A549 (cell line): ENCODE measurements around the gene TLE1. TPM values are rescaled to one million over a fixed set of nuclear protein-coding genes. Genes with fewer than 3 reads are reported as not detected.

ENCODE experiments used
- ATAC-seq, 2 experiments: fragments of 200-7000 bp in 1 of 2; fragments of >200 bp in 1 of 2; cut with Nextera tagmentation in 1 of 2; cut with Tn5 transposase in 1 of 2; 3 replicates each; pipeline versions ENCODE4 v1.8.0 to v1.9.1; 2018 to 2020; ENCODE audit warnings: mild to moderate bottlenecking in 1 of 2, moderate library complexity in 1 of 2
- CTCF ChIA-PET: fragments of 300-600 bp; sonication (Branson Sonifier 250); formaldehyde crosslinking; extraction: SDS; loops from one replicate; lab custom pipeline; 2021; ENCODE audit warnings: antibody characterized with exemption, inconsistent platforms; lab: Yijun Ruan, JAX
- POLR2A ChIA-PET: fragments of 350-600 bp; formaldehyde crosslinking; extraction: SDS; loops from one replicate; lab custom pipeline; 2021; ENCODE audit warnings: antibody characterized with exemption, inconsistent platforms; lab: Yijun Ruan, JAX
- DNase-seq, 2 experiments: peaks; one replicate each; pipeline versions ENCODE4 v3.0.0 to v3.0.0-alpha.2; 2011 to 2016; ENCODE audit warnings: low read depth in 1 of 2, low spot score in 1 of 2
- FAIRE-seq: peaks from 2 replicates; lab custom pipeline; 2011; peaks lifted over from hg19 to GRCh38; lab: Jason Lieb, UNC
- H3K27ac ChIP-seq, 2 experiments: fragments of >200 bp; sonication (Bioruptor Twin); formaldehyde crosslinking; 3 replicates each; pipeline ENCODE4 v1.5.1; 2016 to 2017
- H3K4me1 ChIP-seq: fragments of >200 bp; sonication (Bioruptor Twin); formaldehyde crosslinking; 3 replicates; pipeline ENCODE4 v1.6.1; 2016
- H3K4me2 ChIP-seq: fragments of >200 bp; sonication (Bioruptor Twin); formaldehyde crosslinking; 3 replicates; pipeline ENCODE4 v1.6.1; 2016
- H3K4me3 ChIP-seq: fragments of >200 bp; sonication (Bioruptor Twin); formaldehyde crosslinking; 3 replicates; pipeline ENCODE4 v1.5.1; 2016
- H3K9me3 ChIP-seq: fragments of >200 bp; sonication (Bioruptor Twin); formaldehyde crosslinking; 3 replicates; pipeline ENCODE4 v1.6.1; 2016
- BHLHE40 ChIP-seq: IDR thresholded peaks from 2 replicates; pipeline ENCODE4 v1.6.1; 2012; ENCODE audit warnings: low read depth, low read length, inconsistent platforms
- CEBPB ChIP-seq, 2 experiments: fragments of >200 bp in 1 of 2; sonication (Bioruptor Twin) in 1 of 2; formaldehyde crosslinking in 1 of 2; IDR thresholded peaks; 2 replicates each; pipeline ENCODE4 v1.6.1; 2012 to 2016
- CHD4 ChIP-seq: fragments of 200-600 bp; sonication (generic); IDR thresholded peaks from 2 replicates; pipeline ENCODE4 v1.6.1; 2016; ENCODE audit warnings: antibody characterized with exemption, mild to moderate bottlenecking, borderline replicate concordance
- CTCF ChIP-seq: fragments of >200 bp; sonication (Bioruptor Twin); formaldehyde crosslinking; IDR thresholded peaks from 3 replicates; pipeline ENCODE4 v1.5.1; 2016
- EHF ChIP-seq: fragments of 250-450 bp; sonication (Bioruptor Pico); IDR thresholded peaks from 2 replicates; pipeline ENCODE4 v1.5.0; 2020; ENCODE audit warnings: mild to moderate bottlenecking
- EP300 ChIP-seq, 2 experiments: fragments of >200 bp; sonication (Bioruptor Twin); formaldehyde crosslinking; IDR thresholded peaks; 2 replicates in 1 of 2; 3 replicates in 1 of 2; pipeline ENCODE4 v1.6.1; 2016 to 2017
- HDAC2 ChIP-seq: fragments of 200-600 bp; sonication (generic); IDR thresholded peaks from 2 replicates; pipeline ENCODE4 v1.6.1; 2016
- HES2 ChIP-seq: fragments of >200 bp; sonication (Bioruptor Twin); formaldehyde crosslinking; IDR thresholded peaks from 2 replicates; pipeline ENCODE4 v1.6.1; 2016
- HMGXB4 ChIP-seq: fragments of 250-450 bp; sonication (Bioruptor Pico); IDR thresholded peaks from 2 replicates; pipeline ENCODE4 v1.5.0; 2021; ENCODE audit warnings: mild to moderate bottlenecking, moderate library complexity, borderline replicate concordance
- JUNB ChIP-seq: fragments of >200 bp; sonication (Bioruptor Twin); formaldehyde crosslinking; IDR thresholded peaks from 2 replicates; pipeline ENCODE4 v1.6.1; 2016
- MAFK ChIP-seq: fragments of 450-650 bp; IDR thresholded peaks from 2 replicates; pipeline ENCODE4 v1.6.1; 2014; ENCODE audit not compliant: partially characterized antibody
- PHF8 ChIP-seq: fragments of 200-600 bp; sonication (generic); IDR thresholded peaks from 2 replicates; pipeline ENCODE4 v1.6.1; 2016; ENCODE audit warnings: low read depth, mild to moderate bottlenecking, antibody characterized with exemption, moderate library complexity, borderline replicate concordance
- RAD21 ChIP-seq, 2 experiments: fragments of >200 bp in 1 of 2; sonication (Bioruptor Twin) in 1 of 2; formaldehyde crosslinking in 1 of 2; IDR thresholded peaks in 1 of 2; conservative IDR thresholded peaks in 1 of 2; 2 replicates in 1 of 2; 3 replicates in 1 of 2; pipeline ENCODE4 v1.6.1; 2012 to 2018; ENCODE audit warnings: inconsistent platforms in 1 of 2
- RARB ChIP-seq: fragments of 250-450 bp; sonication (Bioruptor Pico); IDR thresholded peaks from 2 replicates; pipeline ENCODE4 v1.8.0; 2021; ENCODE audit warnings: mild to moderate bottlenecking, moderate library complexity
- RFX5 ChIP-seq: fragments of 450-650 bp; IDR thresholded peaks from 2 replicates; pipeline ENCODE4 v1.7.1; 2014; ENCODE audit warnings: antibody characterized with exemption, mild to moderate bottlenecking, moderate library complexity
- SMC3 ChIP-seq: fragments of >200 bp; sonication (Bioruptor Twin); formaldehyde crosslinking; IDR thresholded peaks from 3 replicates; pipeline ENCODE4 v1.6.1; 2018; ENCODE audit warnings: inconsistent platforms
- ZFP36 ChIP-seq: fragments of 450-650 bp; IDR thresholded peaks from 2 replicates; pipeline ENCODE4 v1.6.1; 2014; ENCODE audit warnings: borderline replicate concordance; ENCODE audit not compliant: partially characterized antibody
- ZNF302 ChIP-seq: fragments of 250-450 bp; sonication (Bioruptor Pico); IDR thresholded peaks from 2 replicates; pipeline ENCODE4 v1.9.0; 2021; ENCODE audit warnings: inconsistent platforms, mild to moderate bottlenecking, moderate library complexity
- WGBS: methylation state at CpG from one replicate; pipeline ENCODE4 v1.1.6; 2017; ENCODE audit errors: missing lambda C conversion rate; 5-methylcytosine and 5-hydroxymethylcytosine counted together
- polyA plus RNA-seq, 4 experiments: library from polyadenylated mRNA; depleted of rRNA in 3 of 4; stranded (reverse); fragments of >200 nt; fragmentation: RNase III in 1 of 4; extraction: RNeasy Plus Mini Kit Qiagen cat#74134 plus additional on column Dnase treatment in 1 of 4; gene quantifications; 2 replicates in 3 of 4; 3 replicates in 1 of 4; pipeline ENCODE4 v1.2.3, GENCODE V29; 2011 to 2017
- TF ChIP-seq, protein P1 (sequence below): fragments of >200 bp; sonication (Bioruptor Twin); formaldehyde crosslinking; IDR thresholded peaks from 3 replicates; pipeline ENCODE4 v1.6.1; 2016
- TF ChIP-seq, protein P2 (sequence below): IDR thresholded peaks from 2 replicates; pipeline ENCODE4 v1.6.1; 2012

Gene TLE1
- polyA plus RNA-seq, 2 of the 4 experiments (the other 2 are of a cell fraction) = 45.8 to 117 TPM

- Histone ChIP-seq H3K4me2 (no peak overlapping the region), H3K4me1 (peaks cover 18% of the 10 kb centered on the region), H3K27ac (peak overlapping the region in 1 of 2 experiments; percentile 29; a peak in 1 of 6 replicates), H3K9me3 (no peaks in the 10 kb centered on the region), H3K4me3 (no peak overlapping the region)
- DNase-seq = no peak
- 98% methylated on average over 3 of the region's 3 CpGs for WGBS
- ChIA-PET CTCF (interaction anchor here (0.9 to 1.4 kb wide), 2 partner anchors 15 to 167 kb away, joined by 3 to 5 read pairs; no protein-coding TSS in a partner anchor), POLR2A (no interaction called here)
- TF ChIP-seq SMC3 (no peak), CTCF (no peak), RARB (CRISPR knock-in tag) (no peak), CHD4 (no peak), BHLHE40 (no peak), JUNB (no peak), ZFP36 (no peak), HMGXB4 (CRISPR knock-in tag) (no peak), RFX5 (no peak), RAD21 (conservative IDR thresholded peaks at IDR 0.05 in 1 of 2, IDR thresholded peaks at IDR 0.05 in 1 of 2) (no peak), CEBPB (IDR thresholded peaks at IDR 0.05) (no peak), MAFK (no peak), ZNF302 (CRISPR knock-in tag) (no peak), EP300 (IDR thresholded peaks at IDR 0.05) (no peak), PHF8 (no peak)
- TF ChIP-seq, protein P1, sequence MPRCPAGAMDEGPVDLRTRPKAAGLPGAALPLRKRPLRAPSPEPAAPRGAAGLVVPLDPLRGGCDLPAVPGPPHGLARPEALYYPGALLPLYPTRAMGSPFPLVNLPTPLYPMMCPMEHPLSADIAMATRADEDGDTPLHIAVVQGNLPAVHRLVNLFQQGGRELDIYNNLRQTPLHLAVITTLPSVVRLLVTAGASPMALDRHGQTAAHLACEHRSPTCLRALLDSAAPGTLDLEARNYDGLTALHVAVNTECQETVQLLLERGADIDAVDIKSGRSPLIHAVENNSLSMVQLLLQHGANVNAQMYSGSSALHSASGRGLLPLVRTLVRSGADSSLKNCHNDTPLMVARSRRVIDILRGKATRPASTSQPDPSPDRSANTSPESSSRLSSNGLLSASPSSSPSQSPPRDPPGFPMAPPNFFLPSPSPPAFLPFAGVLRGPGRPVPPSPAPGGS = no peak
- TF ChIP-seq, protein P2, sequence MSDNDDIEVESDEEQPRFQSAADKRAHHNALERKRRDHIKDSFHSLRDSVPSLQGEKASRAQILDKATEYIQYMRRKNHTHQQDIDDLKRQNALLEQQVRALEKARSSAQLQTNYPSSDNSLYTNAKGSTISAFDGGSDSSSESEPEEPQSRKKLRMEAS = no peak
- no peak for ATAC-seq
- no peak for FAIRE-seq
Observed at GRCh38 chr9:81671880-81672280, 17.5 kb downstream of the TLE1 start.

DNA sequence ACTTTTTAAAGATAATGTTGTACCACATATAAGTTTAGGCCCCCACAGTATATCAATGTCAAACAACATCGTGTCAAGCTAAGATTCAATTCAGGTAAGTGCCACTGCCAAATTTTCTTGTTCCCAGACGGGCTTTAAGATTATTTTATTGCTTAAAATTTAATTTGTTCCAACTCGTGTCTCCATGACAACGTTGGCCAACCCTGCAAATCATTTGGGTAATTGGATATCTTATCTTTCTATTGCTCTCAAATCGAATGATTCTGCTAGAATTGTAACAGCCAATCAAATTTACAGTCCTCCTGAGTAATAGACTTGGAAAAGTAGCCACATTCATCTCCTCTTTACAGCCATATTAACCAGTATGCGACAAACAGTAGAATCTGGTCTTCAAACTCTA lies 19.5 kb downstream of the TLE1 start:
- no peaks in the 10 kb centered on the region for H3K9me3 ChIP-seq
- ATAC-seq (no peak), FAIRE-seq (no peak)
- CTCF ChIA-PET = no interaction called here
- no peak overlapping the region for H3K4me2 ChIP-seq
- no peak overlapping the region for H3K27ac ChIP-seq
- POLR2A ChIA-PET = interaction anchor here (0.6 kb wide), 1 partner anchor 300 kb away, joined by 3 read pairs; no protein-coding TSS in a partner anchor
- TF ChIP-seq HES2 = no peak
- no peak for TF ChIP-seq EHF (CRISPR knock-in tag)
- no peak for TF ChIP-seq HDAC2
- TF ChIP-seq, all 56 proteins: peak for 0
- DNase-seq = no peak
- Histone ChIP-seq H3K4me3 (no peak overlapping the region), H3K4me1 (peaks cover 35% of the 10 kb centered on the region)
- WGBS = 89% methylated on average over 6 of the region's 6 CpGs
